Central memory CD4-positive, alpha-beta T cell (primary cell): Measurements from ENCODE around the gene TCAIM.
"Not testable (repeated sequence)": the region's sequence is repeated elsewhere in the genome, so short reads cannot be mapped to it uniquely, and the experiment has no call there.

Source experiments
- DNase-seq: peaks from one replicate; pipeline ENCODE4 v3.0.0; 2022

Gene TCAIM

GRCh38 chr3:44346590-44346989 lies 8.0 kb downstream of the TCAIM start:
- DNase-seq: not testable (repeated sequence)

- no peak for DNase-seq
These were observed 10.4 kb downstream of the TCAIM start for GRCh38 chr3:44348993-44349392.

- no peak for DNase-seq
These were observed 14.9 kb downstream of the TCAIM start for GRCh38 chr3:44353355-44353924.

GRCh38 chr3:44355362-44356033 lies 16.9 kb downstream of the TCAIM start:
- DNase-seq: no peak

GRCh38 chr3:44359146-44359751 lies 20.7 kb downstream of the TCAIM start:
- DNase-seq: no peak

GRCh38 chr3:44363591-44363990 lies 25.0 kb downstream of the TCAIM start:
- DNase-seq: no peak

GRCh38 chr3:44365952-44366351 lies 27.4 kb downstream of the TCAIM start:
- DNase-seq: no peak

GRCh38 chr3:44375450-44375849 lies 36.9 kb downstream of the TCAIM start:
- DNase-seq: no peak

- no peak for DNase-seq
These were observed 48.8 kb downstream of the TCAIM start for GRCh38 chr3:44387404-44387803.

- DNase-seq: no peak
These were observed 53.9 kb downstream of the TCAIM start for GRCh38 chr3:44392489-44392888.

- DNase-seq: no peak
These were observed 57.1 kb downstream of the TCAIM start for GRCh38 chr3:44395714-44396113.

- no peak for DNase-seq
These were observed 57.9 kb downstream of the TCAIM start for GRCh38 chr3:44396200-44397171.

GRCh38 chr3:44398271-44398670 lies 59.7 kb downstream of the TCAIM start:
- not testable (repeated sequence) for DNase-seq

- no peak for DNase-seq
These were observed 60.3 kb downstream of the TCAIM start for GRCh38 chr3:44398853-44399252.

GRCh38 chr3:44400771-44401170 lies 62.2 kb downstream of the TCAIM start:
- no peak for DNase-seq

GRCh38 chr3:44402548-44402947 lies 64.0 kb downstream of the TCAIM start:
- no peak for DNase-seq

- DNase-seq: no peak
These were observed 71.3 kb downstream of the TCAIM start for GRCh38 chr3:44409640-44410410.

- DNase-seq: no peak
These were observed 72.6 kb downstream of the TCAIM start for GRCh38 chr3:44411031-44411645.

- DNase-seq: no peak
These were observed 73.8 kb downstream of the TCAIM start for GRCh38 chr3:44412365-44412764.

GRCh38 chr3:44414517-44415090 lies 76.0 kb downstream of the TCAIM start:
- no peak for DNase-seq

GRCh38 chr3:44415421-44415820 lies 76.9 kb downstream of the TCAIM start:
- no peak for DNase-seq
